SJCRH30 (cell line): ENCODE results near the gene ZNF385C. TPM values are rescaled to one million over a fixed set of nuclear protein-coding genes. Genes with fewer than 3 reads are reported as not detected.

Experiments used
- DNase-seq, 2 experiments: peaks; one replicate each; pipeline ENCODE4 v3.0.0-alpha.2; 2015 to 2020
- H3K27ac ChIP-seq: fragments of 250-450 bp; sonication (Bioruptor Pico); 2 replicates; pipeline ENCODE4 v1.5.1; 2020; ENCODE audit warnings: mild to moderate bottlenecking, moderate library complexity
- H3K27me3 ChIP-seq: fragments of 250-450 bp; sonication (Bioruptor Pico); 2 replicates; pipeline ENCODE4 v1.5.1; 2020; ENCODE audit warnings: mild to moderate bottlenecking, moderate library complexity
- H3K36me3 ChIP-seq: fragments of 250-450 bp; sonication (Bioruptor Pico); 2 replicates; pipeline ENCODE4 v1.5.1; 2020; ENCODE audit warnings: mild to moderate bottlenecking, moderate library complexity
- H3K4me1 ChIP-seq: fragments of 250-450 bp; sonication (Bioruptor Pico); 2 replicates; pipeline ENCODE4 v1.5.1; 2020; ENCODE audit warnings: mild to moderate bottlenecking, moderate library complexity
- H3K4me3 ChIP-seq: fragments of 250-450 bp; sonication (Bioruptor Pico); 2 replicates; pipeline ENCODE4 v1.5.1; 2020; ENCODE audit warnings: mild to moderate bottlenecking, moderate library complexity
- H3K9me3 ChIP-seq: fragments of 250-450 bp; sonication (Bioruptor Pico); replicated peaks from 2 replicates; pipeline ENCODE4 v1.5.1; 2020; ENCODE audit warnings: mild to moderate bottlenecking, moderate library complexity
- total RNA-seq: library from RNA; depleted of rRNA; stranded (reverse); fragments of >200 nt; shearing (Covaris generic); gene quantifications from 2 replicates; pipeline ENCODE4 v1.2.3, GENCODE V29; 2014

Gene ZNF385C
- total RNA-seq, 1 experiment from 2014 or later, result 1.5 TPM

DNA sequence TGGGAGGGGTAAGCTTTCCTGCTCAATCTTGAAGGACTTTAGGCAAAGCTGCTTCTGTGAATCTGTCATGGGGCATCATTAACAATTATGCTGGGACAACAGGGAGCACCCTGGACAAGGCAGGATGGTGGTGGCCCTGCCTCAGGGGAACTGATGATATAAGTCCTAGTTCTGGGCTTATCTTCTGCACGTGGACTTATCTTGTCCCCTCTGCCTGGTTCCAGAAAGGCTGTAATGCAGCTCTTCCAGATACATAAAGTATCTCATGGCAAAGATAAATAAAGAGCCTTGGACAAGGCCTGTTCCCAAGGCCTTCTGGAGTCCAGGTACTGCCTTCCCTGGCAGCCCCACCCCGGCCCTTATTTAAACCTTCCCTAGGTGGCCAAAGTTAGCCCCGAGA lies 6.0 kb upstream of the ZNF385C start:
- Histone ChIP-seq H3K27me3 (no peaks in the 10 kb centered on the region), H3K27ac (no peak overlapping the region), H3K9me3 (no peaks in the 10 kb centered on the region), H3K36me3 (no peaks in the 10 kb centered on the region), H3K4me3 (no peak overlapping the region), H3K4me1 (peaks cover 12% of the 10 kb centered on the region)
- DNase-seq, result no peak

DNA sequence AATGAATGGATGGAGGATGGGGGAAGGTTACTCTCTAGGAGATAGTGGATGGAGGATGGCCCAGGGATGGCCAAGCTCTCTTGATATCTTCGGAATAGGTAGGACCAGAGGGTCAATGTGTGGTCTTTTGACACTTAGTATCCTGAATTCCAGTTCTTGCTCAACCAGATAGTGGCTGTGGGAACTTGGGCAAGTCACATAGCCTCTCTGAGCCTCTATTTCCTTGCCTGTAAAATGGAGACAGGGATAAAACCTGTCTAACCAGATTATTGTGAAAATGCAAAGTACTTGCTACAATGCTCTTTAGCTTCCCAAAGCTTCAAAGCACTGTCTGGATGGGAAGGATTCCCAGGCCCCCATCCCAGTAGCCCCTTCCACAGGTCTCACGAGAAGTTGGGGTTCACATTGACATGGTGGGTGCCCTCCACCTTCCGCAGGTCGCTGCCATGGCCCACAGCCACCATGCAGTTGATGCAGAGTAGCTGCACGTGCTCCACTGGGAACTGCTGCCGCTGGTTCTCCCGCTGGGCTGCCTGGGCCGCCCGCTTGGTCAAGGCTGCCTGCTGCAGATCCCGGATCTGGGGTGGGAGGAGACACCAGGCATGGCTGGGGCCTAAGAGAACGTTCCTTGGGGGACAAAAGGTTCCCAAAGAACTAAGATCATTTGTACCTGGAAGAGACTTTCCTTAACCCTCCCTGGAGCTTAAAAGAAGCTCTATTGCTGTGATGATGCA lies 5.1 kb upstream of the ZNF385C start:
- no peaks in the 10 kb centered on the region for H3K9me3 ChIP-seq
- no peak overlapping the region for H3K27ac ChIP-seq
- no peaks in the 10 kb centered on the region for H3K36me3 ChIP-seq
- no peak overlapping the region for H3K4me3 ChIP-seq
- peaks cover 17% of the 10 kb centered on the region for H3K4me1 ChIP-seq
- DNase-seq, result no peak
- no peaks in the 10 kb centered on the region for H3K27me3 ChIP-seq

DNA sequence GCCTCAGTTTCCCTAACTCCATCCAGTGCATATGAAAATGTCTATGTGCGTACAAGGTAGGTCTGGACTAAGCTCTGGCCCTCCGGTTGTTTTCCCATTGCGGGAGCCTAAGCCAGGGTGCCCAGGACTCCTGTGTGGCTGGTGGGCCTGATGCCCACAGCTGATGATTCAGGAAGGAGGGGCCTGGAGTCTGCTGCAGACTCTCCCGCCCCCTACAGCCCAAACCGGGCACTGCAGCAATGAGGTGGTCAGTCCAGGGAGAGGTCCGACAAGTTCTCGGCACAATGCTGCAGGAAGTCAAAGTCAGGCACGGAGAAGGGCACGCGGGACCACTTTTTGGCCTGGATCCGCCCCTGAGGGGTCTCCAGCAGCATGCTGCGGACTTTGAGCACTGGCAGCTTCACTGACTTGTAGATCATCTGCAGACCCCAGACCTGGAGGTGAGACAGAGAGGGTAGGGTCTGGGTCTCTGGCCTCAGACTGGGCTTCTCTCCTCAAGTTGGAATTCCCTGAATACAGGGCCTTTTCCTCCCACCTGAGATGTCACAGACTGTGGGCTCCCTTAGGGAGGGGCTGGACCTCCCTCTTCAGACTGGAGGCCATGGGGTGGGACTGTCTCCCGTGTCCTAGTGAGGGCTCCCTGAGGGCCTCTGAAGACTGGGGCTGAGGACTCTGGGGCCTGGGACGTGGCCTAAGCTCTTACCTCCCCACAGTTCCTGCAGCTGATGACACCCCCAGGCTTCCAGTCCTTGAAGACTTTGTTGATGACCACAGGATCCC lies 3.4 kb upstream of the ZNF385C start:
- H3K4me3 ChIP-seq, result no peak overlapping the region
- peaks cover 12% of the 10 kb centered on the region for H3K27me3 ChIP-seq
- no peak overlapping the region for H3K27ac ChIP-seq
- H3K36me3 ChIP-seq, result no peaks in the 10 kb centered on the region
- H3K9me3 ChIP-seq, result no peaks in the 10 kb centered on the region
- peaks cover 16% of the 10 kb centered on the region for H3K4me1 ChIP-seq
- DNase-seq, result peak; percentile 86 to 93

DNA sequence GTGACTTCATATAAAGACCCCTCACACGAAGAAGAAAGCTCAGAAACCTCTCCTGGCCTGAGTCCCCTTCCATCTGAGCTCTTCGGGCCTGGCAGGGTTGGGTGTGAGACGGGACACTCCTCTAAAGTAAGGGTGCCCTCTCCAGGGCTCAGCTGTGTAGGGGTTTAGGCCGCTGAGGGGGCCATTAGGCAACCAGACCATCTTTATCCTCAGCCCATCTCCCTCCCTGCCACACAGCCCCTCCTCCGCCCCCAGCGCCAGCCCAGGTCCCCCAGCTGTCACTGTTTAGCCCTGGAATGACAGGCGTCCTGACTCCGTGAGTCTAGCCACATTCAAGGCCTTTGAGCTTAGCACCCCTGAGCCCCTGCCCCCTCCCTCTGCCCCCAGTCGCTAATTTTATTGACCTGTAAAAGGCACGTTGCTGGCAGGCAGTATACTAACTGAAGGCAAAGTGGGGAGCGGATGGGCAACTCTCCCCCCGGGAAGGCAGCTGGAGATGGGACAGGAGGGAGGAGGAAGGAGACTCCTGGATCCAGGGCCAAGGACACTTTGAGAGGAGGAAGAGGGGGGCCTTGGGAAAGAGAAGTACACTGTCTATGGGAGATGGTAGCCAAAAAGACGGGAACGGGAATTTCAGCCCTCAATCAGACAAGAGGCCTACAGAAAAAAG lies 592 bp upstream of the ZNF385C start:
- Histone ChIP-seq H3K4me1 (peaks cover 16% of the 10 kb centered on the region), H3K9me3 (no peaks in the 10 kb centered on the region), H3K27ac (no peak overlapping the region), H3K27me3 (peaks cover 24% of the 10 kb centered on the region), H3K4me3 (peak overlapping the region; percentile 20; the same call in 1 of the 2 replicates), H3K36me3 (no peaks in the 10 kb centered on the region)
- peak; percentile 48 to 62 for DNase-seq

DNA sequence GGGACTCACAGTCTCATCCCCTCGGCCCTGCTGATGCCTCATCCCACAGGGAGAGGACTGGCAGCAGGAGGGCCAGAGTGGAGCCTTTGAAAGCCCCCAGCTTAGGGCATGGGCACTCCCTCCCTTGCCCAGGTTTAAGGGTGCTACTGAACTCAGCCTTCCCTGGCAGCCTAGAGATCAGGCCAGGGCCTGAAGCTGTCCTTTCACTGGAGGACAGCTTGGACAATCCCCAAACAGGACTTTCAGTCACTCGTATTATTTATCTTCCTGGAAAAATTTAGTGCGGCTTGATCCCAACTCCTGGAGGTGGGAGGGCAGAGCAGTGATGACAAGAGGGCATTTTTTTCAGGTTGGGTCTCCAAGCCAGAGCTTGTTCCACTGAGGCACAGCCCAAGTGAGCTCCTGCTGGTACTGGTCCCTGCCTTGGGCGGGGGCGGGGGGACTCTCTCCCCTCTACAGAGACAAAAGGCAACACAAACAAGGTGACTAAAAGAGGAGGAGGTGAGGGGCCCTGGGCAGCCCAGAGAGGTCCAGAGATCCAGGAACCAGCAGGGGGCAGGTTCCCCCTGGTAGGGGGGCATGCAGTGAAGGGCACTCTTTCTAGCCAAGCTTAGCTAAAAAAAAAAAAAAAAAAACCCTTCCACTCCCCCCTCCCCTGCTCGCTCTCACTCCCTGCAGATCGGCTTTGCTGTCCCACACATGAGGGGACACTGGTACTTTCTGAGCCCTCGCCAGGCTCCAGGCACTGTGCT lies 1.7 kb downstream of the ZNF385C start:
- Histone ChIP-seq H3K27me3 (peaks cover 24% of the 10 kb centered on the region), H3K4me3 (no peak overlapping the region), H3K36me3 (no peaks in the 10 kb centered on the region), H3K9me3 (no peaks in the 10 kb centered on the region), H3K27ac (no peak overlapping the region), H3K4me1 (peaks cover 11% of the 10 kb centered on the region)
- no peak for DNase-seq

DNA sequence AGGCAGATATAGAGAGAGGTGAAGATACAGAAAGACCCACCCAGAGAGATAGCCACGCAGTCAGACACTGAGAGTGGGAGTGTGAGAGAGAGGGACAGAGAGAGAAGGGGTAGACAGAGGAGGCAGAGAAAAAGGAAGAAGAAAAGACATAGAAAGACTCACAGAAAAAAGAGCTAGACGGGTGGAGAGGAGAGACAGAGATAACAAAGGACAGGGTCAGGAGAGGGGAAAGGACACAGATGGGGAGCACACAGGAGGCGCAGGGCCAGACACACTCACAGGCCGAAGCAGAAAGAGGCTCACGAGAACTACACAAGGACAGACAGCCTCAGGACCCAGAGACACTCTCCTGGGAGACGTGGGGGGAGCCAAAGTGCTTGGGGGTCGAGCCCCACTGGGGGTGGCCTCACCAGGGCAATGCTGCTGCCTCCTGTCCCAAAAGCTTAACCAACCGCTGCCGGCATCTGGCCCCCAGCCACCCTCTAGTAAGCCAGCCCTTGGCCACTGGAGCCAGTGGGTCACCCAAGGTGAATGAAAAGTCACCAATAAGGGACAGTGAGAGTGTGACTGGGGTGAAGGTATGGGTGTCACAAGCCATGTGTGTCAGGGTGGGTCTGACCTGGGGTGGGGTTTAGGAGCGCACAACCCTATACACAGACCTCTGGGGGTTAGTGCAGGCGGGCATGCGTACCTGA lies 3.8 kb downstream of the ZNF385C start:
- no peak for DNase-seq
- no peak overlapping the region for H3K27ac ChIP-seq
- H3K4me3 ChIP-seq, result no peak overlapping the region
- peaks cover 11% of the 10 kb centered on the region for H3K4me1 ChIP-seq
- peaks cover 24% of the 10 kb centered on the region for H3K27me3 ChIP-seq
- no peaks in the 10 kb centered on the region for H3K9me3 ChIP-seq
- H3K36me3 ChIP-seq, result no peaks in the 10 kb centered on the region

DNA sequence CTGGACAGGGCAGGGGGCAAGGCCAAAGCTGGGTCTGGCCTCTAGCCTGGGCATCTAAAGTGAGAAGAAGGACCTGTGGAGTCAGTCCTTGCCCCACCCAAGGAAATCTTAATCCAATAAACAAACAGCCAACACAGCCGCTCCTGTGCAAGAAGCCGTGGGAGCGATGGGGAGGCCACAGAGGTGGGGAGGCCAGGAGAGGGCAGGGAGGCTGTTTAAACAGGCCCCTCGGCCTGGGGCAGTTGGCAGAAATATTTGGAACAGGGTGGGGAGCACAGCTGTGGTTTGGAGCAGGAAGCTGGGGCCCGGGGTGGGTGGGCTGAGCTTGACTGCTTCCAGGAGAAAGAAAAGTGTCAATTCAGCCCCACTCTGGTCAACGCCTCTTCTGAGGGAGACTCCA lies 5.3 kb downstream of the ZNF385C start:
- peaks cover 21% of the 10 kb centered on the region for H3K27me3 ChIP-seq
- DNase-seq, result no peak
- H3K4me3 ChIP-seq, result no peak overlapping the region
- H3K9me3 ChIP-seq, result no peaks in the 10 kb centered on the region
- H3K27ac ChIP-seq, result no peak overlapping the region
- peaks cover 2% of the 10 kb centered on the region for H3K4me1 ChIP-seq
- H3K36me3 ChIP-seq, result no peaks in the 10 kb centered on the region

DNA sequence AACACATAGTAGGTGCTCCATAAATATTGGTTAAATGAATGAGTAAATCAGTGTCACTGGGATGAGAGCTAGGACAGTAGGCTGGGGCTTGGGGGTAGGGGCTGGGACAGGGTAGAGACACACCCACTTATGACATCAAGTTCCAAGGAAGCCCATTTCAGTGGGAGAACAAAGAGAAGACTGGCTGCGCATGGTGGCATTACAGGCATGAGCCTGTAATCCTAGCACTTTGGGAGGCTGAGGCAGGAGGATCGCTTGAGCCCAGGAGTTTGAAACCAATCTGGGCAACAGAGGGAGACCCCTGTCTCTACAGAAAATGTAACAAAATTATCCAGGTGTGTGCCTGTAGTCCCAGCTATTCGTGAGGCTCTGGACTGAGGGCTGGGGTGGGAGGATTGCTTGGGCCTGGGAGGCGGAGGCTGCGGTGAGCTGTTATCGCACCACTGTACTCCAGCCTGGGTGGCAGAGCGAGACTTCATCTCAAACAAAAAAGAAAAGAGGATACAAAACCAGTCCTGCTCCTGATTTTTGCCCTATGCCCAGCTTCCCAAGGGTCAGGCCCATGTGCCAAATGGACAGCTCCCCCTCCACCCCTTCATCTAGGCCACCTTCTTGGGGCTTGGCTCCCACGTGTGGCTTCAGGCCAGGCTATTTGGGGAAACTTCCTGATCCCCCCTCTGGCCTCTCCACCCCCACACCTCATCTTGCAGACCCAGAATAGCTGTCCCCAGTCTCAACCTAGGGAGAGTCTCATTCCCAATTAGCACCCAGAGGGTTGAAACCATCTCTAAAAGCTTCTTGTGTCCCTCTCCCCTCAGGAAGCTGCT lies 7.1 kb downstream of the ZNF385C start:
- no peak for DNase-seq
- no peaks in the 10 kb centered on the region; the same call in 1 of the 2 replicates for H3K4me1 ChIP-seq
- no peaks in the 10 kb centered on the region for H3K9me3 ChIP-seq
- H3K27me3 ChIP-seq, result peaks cover 11% of the 10 kb centered on the region; the same call in 1 of the 2 replicates
- H3K27ac ChIP-seq, result no peak overlapping the region
- H3K4me3 ChIP-seq, result no peak overlapping the region
- H3K36me3 ChIP-seq, result no peaks in the 10 kb centered on the region

DNA sequence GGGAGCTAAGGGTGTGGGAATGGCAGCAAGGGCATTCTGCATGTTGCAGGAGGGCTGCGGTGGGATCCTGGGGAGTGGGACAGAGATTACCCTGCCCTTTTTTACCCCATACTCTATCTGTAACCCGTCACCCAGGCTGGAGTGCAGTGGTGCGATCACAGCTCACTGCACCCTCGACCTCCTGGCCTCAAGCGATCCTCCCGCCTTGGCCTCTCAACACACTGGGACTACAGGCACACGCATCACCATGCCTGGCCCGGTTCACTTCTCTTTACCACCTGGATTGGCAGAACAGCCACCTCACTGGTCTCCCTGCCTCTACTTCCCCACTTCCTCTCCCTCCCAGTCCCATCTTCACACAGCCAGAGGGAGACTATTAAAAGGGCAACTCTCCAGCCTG lies 9.5 kb downstream of the ZNF385C start:
- Histone ChIP-seq H3K4me3 (no peak overlapping the region), H3K9me3 (no peaks in the 10 kb centered on the region), H3K27ac (no peak overlapping the region), H3K36me3 (no peaks in the 10 kb centered on the region), H3K27me3 (peaks cover 3% of the 10 kb centered on the region; the same call in 1 of the 2 replicates), H3K4me1 (no peaks in the 10 kb centered on the region; the same call in 1 of the 2 replicates)
- no peak for DNase-seq

DNA sequence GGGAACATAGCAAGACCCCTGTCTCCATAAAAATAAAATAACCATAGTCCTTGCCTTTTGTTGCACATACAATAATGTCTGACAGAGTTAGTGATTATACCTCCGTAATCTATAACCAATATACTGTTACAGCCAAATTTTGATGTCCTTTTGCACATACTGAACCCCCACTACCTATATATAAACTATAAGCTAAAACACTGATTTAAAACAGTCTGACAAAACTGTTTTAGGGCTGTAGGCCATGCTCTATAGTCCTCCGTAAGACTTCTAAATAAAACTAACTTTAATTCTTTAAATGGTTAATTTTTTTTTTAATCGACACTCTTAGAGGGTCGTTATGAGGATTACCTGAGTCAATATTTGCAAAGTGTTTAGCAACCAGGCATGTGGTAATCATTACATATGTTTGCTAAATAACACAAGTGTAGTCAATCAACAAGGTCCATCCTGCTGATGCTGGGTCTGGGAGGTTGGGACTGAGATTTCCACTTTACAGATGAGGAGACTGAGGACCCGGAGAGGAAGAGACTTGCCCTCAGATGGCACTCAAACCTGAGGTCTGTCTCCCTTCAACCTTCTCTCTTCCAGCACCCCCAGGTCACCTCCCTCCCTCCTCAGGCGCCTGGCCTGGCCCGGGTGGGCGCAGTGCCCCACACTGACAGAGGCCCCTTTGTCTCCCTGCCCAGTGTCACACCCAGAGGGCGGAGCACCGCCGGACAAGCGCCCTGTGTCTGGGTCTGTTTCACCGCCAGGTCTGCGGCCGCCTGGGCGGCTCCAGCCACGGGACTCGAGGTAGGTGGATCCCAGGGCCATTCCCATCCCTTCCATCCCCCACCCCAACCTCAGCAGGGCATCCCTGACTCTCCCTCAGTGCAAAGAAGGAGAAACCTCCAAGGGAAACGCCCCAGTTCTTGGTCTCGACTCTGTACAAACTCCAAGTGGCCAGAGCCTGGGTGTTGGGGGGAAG lies 10.3 kb downstream of the ZNF385C start:
- Histone ChIP-seq H3K4me3 (no peak overlapping the region), H3K9me3 (no peaks in the 10 kb centered on the region), H3K27me3 (peaks cover 3% of the 10 kb centered on the region; the same call in 1 of the 2 replicates), H3K4me1 (no peaks in the 10 kb centered on the region; the same call in 1 of the 2 replicates), H3K36me3 (no peaks in the 10 kb centered on the region), H3K27ac (no peak overlapping the region)
- peak; percentile 44 to 55 for DNase-seq

DNA sequence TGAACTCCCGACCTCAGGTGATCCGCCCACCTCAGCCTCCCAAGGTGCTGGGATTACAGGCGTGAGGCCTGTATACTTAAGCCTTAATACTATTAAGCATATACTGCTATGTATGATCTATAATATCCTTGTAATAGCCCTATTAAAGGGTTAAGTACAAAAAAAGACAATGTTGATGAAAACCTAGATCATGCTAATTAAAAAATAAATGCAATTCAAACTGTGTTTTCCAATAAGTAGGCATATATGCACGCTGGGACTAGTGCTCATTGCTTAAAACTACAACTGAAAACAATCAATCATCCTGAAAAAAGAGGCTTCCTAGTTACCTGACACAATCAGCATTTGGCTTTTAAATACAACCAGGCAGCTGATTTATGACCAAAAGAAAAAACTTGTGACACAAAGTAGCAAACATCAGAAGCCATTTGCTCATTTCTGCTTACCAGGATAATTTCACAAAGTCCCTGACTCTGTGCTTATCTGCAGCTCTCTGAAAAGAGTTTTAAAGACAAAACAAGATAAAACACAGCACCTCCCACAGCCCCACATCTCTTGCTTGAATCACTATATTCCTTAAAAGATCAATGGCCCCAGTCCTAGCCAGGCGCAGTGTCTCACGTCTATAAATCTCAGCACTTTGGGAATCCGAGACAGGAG lies 11.1 kb downstream of the ZNF385C start:
- H3K27ac ChIP-seq, result no peak overlapping the region

DNA sequence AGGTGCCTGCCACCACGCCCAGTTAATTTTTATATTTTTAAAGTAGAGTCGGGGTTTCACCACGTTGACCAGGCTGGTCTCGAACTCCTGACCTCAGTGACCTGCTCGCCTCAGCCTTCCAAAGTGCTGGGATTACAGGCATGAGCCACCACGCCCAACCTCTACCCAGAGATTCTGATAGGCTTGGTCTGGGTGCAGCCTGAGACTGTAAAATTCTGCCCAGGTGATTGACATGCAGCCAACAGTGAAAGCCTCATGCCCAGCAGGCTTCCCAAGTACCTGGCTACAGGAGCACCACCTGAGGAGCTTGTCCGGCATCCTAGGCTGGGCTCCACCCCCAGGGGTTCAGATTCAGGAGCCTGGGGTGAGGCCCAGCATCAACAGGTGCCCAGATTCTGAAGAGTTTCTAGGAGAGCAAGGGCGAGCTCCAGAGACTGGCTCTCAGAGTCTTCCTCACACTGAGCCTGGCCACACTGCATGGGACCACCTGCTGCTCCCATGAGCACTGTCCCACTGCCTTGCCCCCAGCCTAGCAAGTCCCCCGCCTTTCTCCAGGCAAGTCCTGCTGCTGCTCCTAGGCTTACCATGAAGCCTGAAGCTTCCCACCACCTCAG lies 16.6 kb downstream of the ZNF385C start:
- DNase-seq, result no peak
- Histone ChIP-seq H3K36me3 (no peaks in the 10 kb centered on the region), H3K27ac (no peak overlapping the region), H3K4me3 (no peak overlapping the region), H3K27me3 (no peaks in the 10 kb centered on the region), H3K4me1 (peaks cover 16% of the 10 kb centered on the region), H3K9me3 (no peaks in the 10 kb centered on the region)

More for the DNA sequence above, 11.1 kb downstream of the ZNF385C start:
- H3K27me3 ChIP-seq, result peaks cover 3% of the 10 kb centered on the region; the same call in 1 of the 2 replicates
- no peak overlapping the region for H3K4me3 ChIP-seq
- H3K9me3 ChIP-seq, result no peaks in the 10 kb centered on the region
- no peaks in the 10 kb centered on the region; the same call in 1 of the 2 replicates for H3K4me1 ChIP-seq
- no peak for DNase-seq
- no peaks in the 10 kb centered on the region for H3K36me3 ChIP-seq
